Measurements from ENCODE around the gene UBASH3A. TPM values are rescaled to one million over a fixed set of nuclear protein-coding genes. Genes with fewer than 3 reads are reported as not detected.

Gene UBASH3A
- total and polyA plus RNA-seq, 2 donors = 14.9 to 26.7 TPM

- Histone ChIP-seq H3K27me3 (ENCODE audit: control insufficient read depth in 2 of 2, insufficient read depth in 1 of 2, low read length in 1 of 2) (no peaks in the 10 kb centered on the region), H3K27ac (ENCODE audit: low read depth in 1 of 2, low read length in 1 of 2) (peak overlapping the region; percentile 31 to 56), H3K36me3 (ENCODE audit: control insufficient read depth in 2 of 2, insufficient read depth in 2 of 2, low read length in 1 of 2) (peaks cover 94 to 97% of the 10 kb centered on the region in 2 donors), H3K4me1 (ENCODE audit: control insufficient read depth in 2 of 2, insufficient read depth in 2 of 2, low read length in 2 of 2) (peaks cover 0 to 39% of the 10 kb centered on the region in 2 donors), H3K4me3 (ENCODE audit: low read length in 2 of 2) (no peak overlapping the region), H3K9me3 (ENCODE audit: control insufficient read depth in 2 of 2, insufficient read depth in 1 of 2, low read length in 1 of 2) (peaks cover 0 to 3% of the 10 kb centered on the region in 2 donors)
- DNase-seq (ENCODE audit: low read depth in 6 of 9, low spot score in 9 of 9) = peak in 3 of 9 donors; percentile 51 to 76 (median 54)
- 72% methylated on average over 27 of the region's 27 CpGs for WGBS
Observed at GRCh38 chr21:42414928-42415769, 11.4 kb downstream of the UBASH3A start.

GRCh38 chr21:42417533-42417932 is 13.8 kb downstream of the UBASH3A start:
- Histone ChIP-seq H3K4me1 (ENCODE audit: control insufficient read depth in 2 of 2, insufficient read depth in 2 of 2, low read length in 2 of 2) (peaks cover 15 to 46% of the 10 kb centered on the region in 2 donors), H3K27me3 (ENCODE audit: control insufficient read depth in 2 of 2, insufficient read depth in 1 of 2, low read length in 1 of 2) (no peaks in the 10 kb centered on the region), H3K4me3 (ENCODE audit: low read length in 2 of 2) (no peak overlapping the region), H3K27ac (ENCODE audit: low read depth in 1 of 2, low read length in 1 of 2) (no peak overlapping the region), H3K9me3 (ENCODE audit: control insufficient read depth in 2 of 2, insufficient read depth in 1 of 2, low read length in 1 of 2) (peaks cover 0 to 8% of the 10 kb centered on the region in 2 donors), H3K36me3 (ENCODE audit: control insufficient read depth in 2 of 2, insufficient read depth in 2 of 2, low read length in 1 of 2) (peaks cover 76 to 95% of the 10 kb centered on the region in 2 donors)
- 88% methylated on average over 6 of the region's 6 CpGs for WGBS
- DNase-seq (ENCODE audit: low read depth in 6 of 9, low spot score in 9 of 9) = peak in 1 of 9 donors; percentile 23

GRCh38 chr21:42418886-42419285 is 15.2 kb downstream of the UBASH3A start:
- peaks cover 66 to 95% of the 10 kb centered on the region in 2 donors for H3K36me3 ChIP-seq (ENCODE audit: control insufficient read depth in 2 of 2, insufficient read depth in 2 of 2, low read length in 1 of 2)
- H3K9me3 ChIP-seq (ENCODE audit: control insufficient read depth in 2 of 2, insufficient read depth in 1 of 2, low read length in 1 of 2) = peaks cover 0 to 8% of the 10 kb centered on the region in 2 donors
- no peaks in the 10 kb centered on the region for H3K27me3 ChIP-seq (ENCODE audit: control insufficient read depth in 2 of 2, insufficient read depth in 1 of 2, low read length in 1 of 2)
- no peak overlapping the region for H3K27ac ChIP-seq (ENCODE audit: low read depth in 1 of 2, low read length in 1 of 2)
- no peak for DNase-seq (ENCODE audit: low read depth in 6 of 9, low spot score in 9 of 9)
- H3K4me1 ChIP-seq (ENCODE audit: control insufficient read depth in 2 of 2, insufficient read depth in 2 of 2, low read length in 2 of 2) = peaks cover 29 to 59% of the 10 kb centered on the region in 2 donors
- no peak overlapping the region for H3K4me3 ChIP-seq (ENCODE audit: low read length in 2 of 2)
- 95% methylated on average over 4 of the region's 4 CpGs for WGBS

- WGBS = 98% methylated on average over 6 of the region's 6 CpGs
- Histone ChIP-seq H3K27me3 (ENCODE audit: control insufficient read depth in 2 of 2, insufficient read depth in 1 of 2, low read length in 1 of 2) (no peaks in the 10 kb centered on the region), H3K9me3 (ENCODE audit: control insufficient read depth in 2 of 2, insufficient read depth in 1 of 2, low read length in 1 of 2) (peaks cover 0 to 8% of the 10 kb centered on the region in 2 donors), H3K4me1 (ENCODE audit: control insufficient read depth in 2 of 2, insufficient read depth in 2 of 2, low read length in 2 of 2) (peaks cover 38 to 61% of the 10 kb centered on the region in 2 donors), H3K36me3 (ENCODE audit: control insufficient read depth in 2 of 2, insufficient read depth in 2 of 2, low read length in 1 of 2) (peaks cover 60 to 94% of the 10 kb centered on the region in 2 donors), H3K4me3 (ENCODE audit: low read length in 2 of 2) (no peak overlapping the region), H3K27ac (ENCODE audit: low read depth in 1 of 2, low read length in 1 of 2) (no peak overlapping the region)
- no peak for DNase-seq (ENCODE audit: low read depth in 6 of 9, low spot score in 9 of 9)
Observed at GRCh38 chr21:42419845-42420244, 16.1 kb downstream of the UBASH3A start.

GRCh38 chr21:42421018-42421793 is 17.5 kb downstream of the UBASH3A start:
- 36% methylated on average over 3 of the region's 3 CpGs for WGBS
- peak overlapping the region; percentile 53 to 74 for H3K27ac ChIP-seq (ENCODE audit: low read depth in 1 of 2, low read length in 1 of 2)
- peak in 1 of 9 donors; percentile 71 for DNase-seq (ENCODE audit: low read depth in 6 of 9, low spot score in 9 of 9)

GRCh38 chr21:42423197-42423675 is 19.5 kb downstream of the UBASH3A start:
- Histone ChIP-seq H3K27me3 (ENCODE audit: control insufficient read depth in 2 of 2, insufficient read depth in 1 of 2, low read length in 1 of 2) (no peaks in the 10 kb centered on the region), H3K9me3 (ENCODE audit: control insufficient read depth in 2 of 2, insufficient read depth in 1 of 2, low read length in 1 of 2) (peaks cover 0 to 11% of the 10 kb centered on the region in 2 donors), H3K36me3 (ENCODE audit: control insufficient read depth in 2 of 2, insufficient read depth in 2 of 2, low read length in 1 of 2) (peaks cover 48 to 87% of the 10 kb centered on the region in 2 donors), H3K4me1 (ENCODE audit: control insufficient read depth in 2 of 2, insufficient read depth in 2 of 2, low read length in 2 of 2) (peaks cover 57 to 70% of the 10 kb centered on the region in 2 donors), H3K4me3 (ENCODE audit: low read length in 2 of 2) (no peak overlapping the region), H3K27ac (ENCODE audit: low read depth in 1 of 2, low read length in 1 of 2) (peak overlapping the region in 1 of 2 donors; percentile 96)
- 20% methylated on average over 10 of the region's 10 CpGs for WGBS
- peak in 3 of 9 donors; percentile 48 to 77 (median 62) for DNase-seq (ENCODE audit: low read depth in 6 of 9, low spot score in 9 of 9)

More at GRCh38 chr21:42421018-42421793, 17.5 kb downstream of the UBASH3A start:
- Histone ChIP-seq H3K4me3 (ENCODE audit: low read length in 2 of 2) (no peak overlapping the region), H3K9me3 (ENCODE audit: control insufficient read depth in 2 of 2, insufficient read depth in 1 of 2, low read length in 1 of 2) (peaks cover 0 to 8% of the 10 kb centered on the region in 2 donors), H3K4me1 (ENCODE audit: control insufficient read depth in 2 of 2, insufficient read depth in 2 of 2, low read length in 2 of 2) (peaks cover 50 to 61% of the 10 kb centered on the region in 2 donors), H3K36me3 (ENCODE audit: control insufficient read depth in 2 of 2, insufficient read depth in 2 of 2, low read length in 1 of 2) (peaks cover 47 to 84% of the 10 kb centered on the region in 2 donors), H3K27me3 (ENCODE audit: control insufficient read depth in 2 of 2, insufficient read depth in 1 of 2, low read length in 1 of 2) (no peaks in the 10 kb centered on the region)

- Histone ChIP-seq H3K36me3 (ENCODE audit: control insufficient read depth in 2 of 2, insufficient read depth in 2 of 2, low read length in 1 of 2) (peaks cover 47 to 86% of the 10 kb centered on the region in 2 donors), H3K9me3 (ENCODE audit: control insufficient read depth in 2 of 2, insufficient read depth in 1 of 2, low read length in 1 of 2) (peaks cover 0 to 9% of the 10 kb centered on the region in 2 donors), H3K4me1 (ENCODE audit: control insufficient read depth in 2 of 2, insufficient read depth in 2 of 2, low read length in 2 of 2) (peaks cover 57 to 70% of the 10 kb centered on the region in 2 donors), H3K27ac (ENCODE audit: low read depth in 1 of 2, low read length in 1 of 2) (peak overlapping the region; percentile 96), H3K27me3 (ENCODE audit: control insufficient read depth in 2 of 2, insufficient read depth in 1 of 2, low read length in 1 of 2) (no peaks in the 10 kb centered on the region), H3K4me3 (ENCODE audit: low read length in 2 of 2) (no peak overlapping the region)
- WGBS = 90% methylated on average over 2 of the region's 2 CpGs
- no peak for DNase-seq (ENCODE audit: low read depth in 6 of 9, low spot score in 9 of 9)
Observed at GRCh38 chr21:42423685-42424084, 20.0 kb downstream of the UBASH3A start.

GRCh38 chr21:42424914-42425541 is 21.3 kb downstream of the UBASH3A start:
- DNase-seq (ENCODE audit: low read depth in 6 of 9, low spot score in 9 of 9) = peak in 6 of 9 donors; percentile 55 to 90 (median 72)
- WGBS = 5% methylated on average over 12 of the region's 12 CpGs
- Histone ChIP-seq H3K27me3 (ENCODE audit: control insufficient read depth in 2 of 2, insufficient read depth in 1 of 2, low read length in 1 of 2) (no peaks in the 10 kb centered on the region), H3K4me3 (ENCODE audit: low read length in 2 of 2) (peak overlapping the region in 1 of 2 donors; percentile 14), H3K9me3 (ENCODE audit: control insufficient read depth in 2 of 2, insufficient read depth in 1 of 2, low read length in 1 of 2) (peaks cover 0 to 9% of the 10 kb centered on the region in 2 donors), H3K36me3 (ENCODE audit: control insufficient read depth in 2 of 2, insufficient read depth in 2 of 2, low read length in 1 of 2) (peaks cover 48 to 86% of the 10 kb centered on the region in 2 donors), H3K4me1 (ENCODE audit: control insufficient read depth in 2 of 2, insufficient read depth in 2 of 2, low read length in 2 of 2) (peaks cover 57 to 69% of the 10 kb centered on the region in 2 donors), H3K27ac (ENCODE audit: low read depth in 1 of 2, low read length in 1 of 2) (peak overlapping the region; percentile 96)
